Retinal pigment epithelial cell (primary cell): ENCODE measurements around the gene CAPRIN1.
A peak's percentile ranks its signal among the peaks of the same experiment; 100 is the strongest.
"Not testable (repeated sequence)": the region's sequence is repeated elsewhere in the genome, so short reads cannot be mapped to it uniquely, and the experiment has no call there.

ENCODE experiments used
- DNase-seq: peaks from one replicate; pipeline ENCODE4 v3.0.0-alpha.2; 2010; ENCODE audit warnings: low read depth
- H3K4me3 ChIP-seq: 2 replicates; pipeline ENCODE4 v1.5.1; 2011; ENCODE audit warnings: mild to moderate bottlenecking, low read length, control low read depth, moderate library complexity
- TF ChIP-seq, protein P1 (sequence below): conservative IDR thresholded peaks from 2 replicates; pipeline ENCODE4 v1.5.1; 2011; ENCODE audit warnings: low read depth, low read length, control low read depth, inconsistent platforms

The CAPRIN1 gene

GRCh38 chr11:34050581-34051348 is 766 bp upstream of the CAPRIN1 start:
- DNase-seq, result no peak
- H3K4me3 ChIP-seq, result peak overlapping the region; percentile 68
- TF ChIP-seq, protein P1, sequence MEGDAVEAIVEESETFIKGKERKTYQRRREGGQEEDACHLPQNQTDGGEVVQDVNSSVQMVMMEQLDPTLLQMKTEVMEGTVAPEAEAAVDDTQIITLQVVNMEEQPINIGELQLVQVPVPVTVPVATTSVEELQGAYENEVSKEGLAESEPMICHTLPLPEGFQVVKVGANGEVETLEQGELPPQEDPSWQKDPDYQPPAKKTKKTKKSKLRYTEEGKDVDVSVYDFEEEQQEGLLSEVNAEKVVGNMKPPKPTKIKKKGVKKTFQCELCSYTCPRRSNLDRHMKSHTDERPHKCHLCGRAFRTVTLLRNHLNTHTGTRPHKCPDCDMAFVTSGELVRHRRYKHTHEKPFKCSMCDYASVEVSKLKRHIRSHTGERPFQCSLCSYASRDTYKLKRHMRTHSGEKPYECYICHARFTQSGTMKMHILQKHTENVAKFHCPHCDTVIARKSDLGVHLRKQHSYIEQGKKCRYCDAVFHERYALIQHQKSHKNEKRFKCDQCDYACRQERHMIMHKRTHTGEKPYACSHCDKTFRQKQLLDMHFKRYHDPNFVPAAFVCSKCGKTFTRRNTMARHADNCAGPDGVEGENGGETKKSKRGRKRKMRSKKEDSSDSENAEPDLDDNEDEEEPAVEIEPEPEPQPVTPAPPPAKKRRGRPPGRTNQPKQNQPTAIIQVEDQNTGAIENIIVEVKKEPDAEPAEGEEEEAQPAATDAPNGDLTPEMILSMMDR, result no peak

DNA sequence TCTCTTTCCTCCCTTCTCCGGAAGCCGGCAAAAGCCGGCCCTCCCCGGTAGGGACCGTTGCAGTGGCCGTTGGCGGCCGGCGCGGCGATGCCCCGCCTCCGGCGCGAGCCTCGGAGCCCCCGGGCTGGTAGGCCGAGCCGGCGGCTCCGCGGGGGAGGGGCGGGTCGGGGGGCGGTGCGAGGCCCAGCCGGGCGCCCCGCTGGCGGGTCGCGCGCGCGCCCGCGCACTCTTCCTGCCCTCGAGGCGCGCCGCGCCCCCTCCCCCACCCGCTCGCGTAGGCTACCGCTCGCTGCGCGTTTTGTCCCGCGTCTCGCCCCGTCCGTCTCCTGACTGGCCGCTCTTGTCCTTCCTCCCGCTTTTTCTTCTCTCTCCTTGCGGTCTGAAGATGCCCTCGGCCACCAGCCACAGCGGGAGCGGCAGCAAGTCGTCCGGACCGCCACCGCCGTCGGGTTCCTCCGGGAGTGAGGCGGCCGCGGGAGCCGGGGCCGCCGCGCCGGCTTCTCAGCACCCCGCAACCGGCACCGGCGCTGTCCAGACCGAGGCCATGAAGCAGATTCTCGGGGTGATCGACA is 591 bp downstream of the CAPRIN1 start:
- DNase-seq, result peak; percentile 50
- TF ChIP-seq, protein P1, result no peak
- peak overlapping the region; percentile 95 for H3K4me3 ChIP-seq

DNA sequence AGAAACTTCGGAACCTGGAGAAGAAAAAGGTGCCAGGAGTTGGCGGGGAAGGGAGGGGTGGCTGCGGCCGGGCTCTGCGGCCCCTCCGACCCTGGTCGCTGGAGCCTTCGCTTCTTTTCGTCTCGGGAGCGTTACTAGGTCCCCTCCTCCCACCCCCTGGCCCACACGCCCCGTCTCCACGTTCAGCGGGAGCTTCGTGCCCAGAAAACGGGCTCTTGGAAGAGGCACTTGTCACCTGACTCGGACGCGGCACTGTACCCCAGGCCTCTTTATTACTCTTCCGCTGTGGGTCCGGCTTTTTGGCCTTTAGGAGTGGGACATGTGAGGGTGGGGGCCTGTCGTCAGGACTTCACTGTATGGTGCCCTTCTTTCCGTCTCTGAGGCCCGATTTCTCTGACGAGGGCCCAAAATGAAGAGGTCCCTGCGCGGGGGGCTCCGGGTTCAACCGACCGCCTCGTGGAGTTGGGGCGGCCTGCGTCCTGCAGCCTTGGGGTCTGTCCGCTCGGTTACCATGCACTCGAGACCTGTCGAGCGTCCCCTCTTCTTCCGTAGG is 1.2 kb downstream of the CAPRIN1 start:
- H3K4me3 ChIP-seq, result peak overlapping the region; percentile 95
- no peak for DNase-seq
- TF ChIP-seq, protein P1, result no peak

- peak overlapping the region; percentile 95 for H3K4me3 ChIP-seq
- DNase-seq, result no peak
Observed at GRCh38 chr11:34053161-34053686, 1.7 kb downstream of the CAPRIN1 start.

DNA sequence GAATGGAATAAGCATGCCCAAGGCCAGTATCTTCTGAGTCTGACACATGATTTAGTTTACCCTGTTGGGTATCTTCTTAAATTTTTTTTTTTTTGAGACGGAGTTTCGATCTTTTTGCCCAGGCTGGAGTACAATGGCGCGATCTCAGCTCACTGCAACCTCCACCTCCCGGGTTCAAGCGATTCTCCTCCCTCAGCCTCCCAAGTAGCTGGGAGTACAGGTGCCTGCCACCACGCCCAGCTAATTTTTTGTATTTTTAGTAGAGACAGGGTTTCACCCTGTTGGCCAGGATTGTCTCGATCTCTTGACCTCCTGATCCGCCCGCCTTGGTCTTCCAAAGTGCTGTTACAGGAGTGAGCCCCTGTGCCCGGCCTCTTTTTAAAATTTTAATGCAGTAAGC is 2.8 kb downstream of the CAPRIN1 start:
- peak overlapping the region; percentile 95 for H3K4me3 ChIP-seq
- not testable (repeated sequence) for DNase-seq

More at GRCh38 chr11:34053161-34053686, 1.7 kb downstream of the CAPRIN1 start:
- TF ChIP-seq, protein P1, result no peak

- DNase-seq, result no peak
- TF ChIP-seq, protein P1, result no peak
- no peak overlapping the region for H3K4me3 ChIP-seq
Observed at GRCh38 chr11:34055218-34056000, 3.9 kb downstream of the CAPRIN1 start.

DNA sequence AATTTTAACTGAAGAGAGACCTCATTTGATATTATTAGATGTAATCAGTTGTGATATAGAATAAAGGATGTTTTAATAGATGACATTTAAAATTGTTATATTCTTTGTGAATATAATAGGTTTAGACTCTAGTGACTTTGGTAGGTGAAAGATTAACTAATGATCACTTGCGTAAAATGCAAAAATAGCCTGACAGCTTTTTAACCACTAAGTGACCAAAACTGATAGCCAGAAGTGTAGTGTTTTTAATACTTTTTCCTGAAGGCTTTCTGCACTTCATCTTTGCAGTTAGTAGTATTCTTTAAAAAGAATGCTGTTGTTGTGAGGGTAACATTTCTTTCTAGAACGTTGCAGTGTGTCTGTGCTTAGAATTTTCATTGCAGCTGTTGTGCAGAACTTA is 5.1 kb downstream of the CAPRIN1 start:
- H3K4me3 ChIP-seq, result no peak overlapping the region
- DNase-seq, result no peak
- TF ChIP-seq, protein P1, result no peak
